Measurements from ENCODE around the gene PGLYRP2.

PGLYRP2 gene

GRCh38 chr19:15461694-15462093 is 17.6 kb downstream of the PGLYRP2 start:
- H3K79me2 ChIP-seq (ENCODE audit: insufficient read depth, low read length) = peaks cover 26% of the 10 kb centered on the region
- H3K9ac ChIP-seq (ENCODE audit: low read depth, low read length, poor library complexity, severe bottlenecking) = peak overlapping the region; percentile 93
- H3K4me2 ChIP-seq (ENCODE audit: low read depth, low read length, poor library complexity, severe bottlenecking) = peak overlapping the region; percentile 88
- peaks cover 9% of the 10 kb centered on the region; the same call in 1 of the 2 replicates for H3K36me3 ChIP-seq (ENCODE audit: insufficient read depth, low read length)
- H3F3A ChIP-seq (ENCODE audit: low read depth) = peaks cover 9% of the 10 kb centered on the region; the same call in 1 of the 2 replicates
- H2AFZ ChIP-seq (ENCODE audit: low read length) = no peak overlapping the region
- peak overlapping the region; percentile 95 for H3K4me3 ChIP-seq (ENCODE audit: low read length, poor library complexity, severe bottlenecking)
- H3K27me3 ChIP-seq (ENCODE audit: insufficient read depth, low read length, poor library complexity, severe bottlenecking) = no peaks in the 10 kb centered on the region
- H3K9me2 ChIP-seq (replicated peaks; ENCODE audit: low read depth, low read length) = no peaks in the 10 kb centered on the region
- TF ChIP-seq CTCF (conservative IDR thresholded peaks at IDR 0.05; ENCODE audit: low read length) (no peak), EZH2phosphoT487 (IDR thresholded peaks at IDR 0.05; ENCODE audit: borderline replicate concordance) (no peak)
- H3K9me3 ChIP-seq (ENCODE audit: insufficient read depth, low read depth, low read length) = no peaks in the 10 kb centered on the region
- no peaks in the 10 kb centered on the region for H4K20me1 ChIP-seq (ENCODE audit: insufficient read depth, low read length, poor library complexity, severe bottlenecking)
- peaks cover 41% of the 10 kb centered on the region for H3K4me1 ChIP-seq (ENCODE audit: insufficient read depth, low read length, poor library complexity, severe bottlenecking)

GRCh38 chr19:15457701-15458484 is 21.4 kb downstream of the PGLYRP2 start:
- peaks cover 17% of the 10 kb centered on the region for H3K4me1 ChIP-seq (ENCODE audit: insufficient read depth, low read length, poor library complexity, severe bottlenecking)
- no peaks in the 10 kb centered on the region for H3F3A ChIP-seq (ENCODE audit: low read depth)
- peaks cover 19% of the 10 kb centered on the region for H3K79me2 ChIP-seq (ENCODE audit: insufficient read depth, low read length)
- TF ChIP-seq CTCF (conservative IDR thresholded peaks at IDR 0.05; ENCODE audit: low read length) (no peak), EZH2phosphoT487 (IDR thresholded peaks at IDR 0.05; ENCODE audit: borderline replicate concordance) (no peak)
- no peaks in the 10 kb centered on the region for H3K27me3 ChIP-seq (ENCODE audit: insufficient read depth, low read length, poor library complexity, severe bottlenecking)
- no peaks in the 10 kb centered on the region for H3K9me2 ChIP-seq (replicated peaks; ENCODE audit: low read depth, low read length)
- no peaks in the 10 kb centered on the region for H3K9me3 ChIP-seq (ENCODE audit: insufficient read depth, low read depth, low read length)
- H3K4me2 ChIP-seq (ENCODE audit: low read depth, low read length, poor library complexity, severe bottlenecking) = no peak overlapping the region
- peaks cover 19% of the 10 kb centered on the region; the same call in 1 of the 2 replicates for H3K36me3 ChIP-seq (ENCODE audit: insufficient read depth, low read length)
- H2AFZ ChIP-seq (ENCODE audit: low read length) = no peak overlapping the region
- H3K4me3 ChIP-seq (ENCODE audit: low read length, poor library complexity, severe bottlenecking) = no peak overlapping the region
- H4K20me1 ChIP-seq (ENCODE audit: insufficient read depth, low read length, poor library complexity, severe bottlenecking) = no peaks in the 10 kb centered on the region
- H3K9ac ChIP-seq (ENCODE audit: low read depth, low read length, poor library complexity, severe bottlenecking) = no peak overlapping the region

- Histone ChIP-seq H3K9ac (ENCODE audit: low read depth, low read length, poor library complexity, severe bottlenecking) (no peak overlapping the region), H3K79me2 (ENCODE audit: insufficient read depth, low read length) (peaks cover 11% of the 10 kb centered on the region), H3K4me3 (ENCODE audit: low read length, poor library complexity, severe bottlenecking) (no peak overlapping the region), H3K4me2 (ENCODE audit: low read depth, low read length, poor library complexity, severe bottlenecking) (no peak overlapping the region), H4K20me1 (ENCODE audit: insufficient read depth, low read length, poor library complexity, severe bottlenecking) (no peaks in the 10 kb centered on the region), H3K4me1 (ENCODE audit: insufficient read depth, low read length, poor library complexity, severe bottlenecking) (peaks cover 10% of the 10 kb centered on the region), H3K9me3 (ENCODE audit: insufficient read depth, low read depth, low read length) (no peaks in the 10 kb centered on the region), H3K9me2 (replicated peaks; ENCODE audit: low read depth, low read length) (no peaks in the 10 kb centered on the region), H2AFZ (ENCODE audit: low read length) (no peak overlapping the region), H3F3A (ENCODE audit: low read depth) (0 out of 2 replicates have a peak, but pooled peaks cover under 1% of the 10 kb centered on the region), H3K36me3 (ENCODE audit: insufficient read depth, low read length) (peaks cover 19% of the 10 kb centered on the region; the same call in 1 of the 2 replicates), H3K27me3 (ENCODE audit: insufficient read depth, low read length, poor library complexity, severe bottlenecking) (no peaks in the 10 kb centered on the region)
- TF ChIP-seq CTCF (conservative IDR thresholded peaks at IDR 0.05; ENCODE audit: low read length) (no peak), EZH2phosphoT487 (IDR thresholded peaks at IDR 0.05; ENCODE audit: borderline replicate concordance) (no peak)
Measured at GRCh38 chr19:15456871-15457700, 22.2 kb downstream of the PGLYRP2 start.
